ENCODE measurements around the gene NEDD4L.

Gene NEDD4L

GRCh38 chr18:58438958-58439300 is 394.9 kb downstream of the NEDD4L start:
- DNase-seq, result no peak

GRCh38 chr18:58443671-58444070 is 399.6 kb downstream of the NEDD4L start:
- no peak for DNase-seq

- DNase-seq, result no peak
These were observed 402.5 kb downstream of the NEDD4L start for GRCh38 chr18:58446391-58447060.

GRCh38 chr18:58447402-58448095 is 403.5 kb downstream of the NEDD4L start:
- DNase-seq, result no peak

- DNase-seq, result no peak
These were observed 405.4 kb downstream of the NEDD4L start for GRCh38 chr18:58449464-58449863.
